Right atrium auricular region (tissue), 2 donors: ENCODE results near the gene ZCCHC17. TPM values are rescaled to one million over a fixed set of nuclear protein-coding genes. Genes with fewer than 3 reads are reported as not detected.
"Not testable (repeated sequence)": the region's sequence is repeated elsewhere in the genome, so short reads cannot be mapped to it uniquely, and the experiment has no call there.

Experiments used
- DNase-seq: peaks from one replicate; pipeline ENCODE4 v3.0.0-alpha.2; 2019; ENCODE audit warnings: low spot score
- H3K27ac ChIP-seq, 2 donors: fragments of 200-600 bp; sonication (generic); 1 replicate in 1 of 2; 2 replicates in 1 of 2; pipeline ENCODE4 v1.5.1; 2016 to 2019
- H3K27me3 ChIP-seq, 2 donors: fragments of 200-600 bp; sonication (generic); one replicate each; pipeline versions ENCODE4 v1.5.1 to v1.6.0; 2017 to 2019
- H3K36me3 ChIP-seq: fragments of 200-600 bp; sonication (generic); one replicate; pipeline ENCODE4 v1.5.1; 2016
- H3K4me1 ChIP-seq, 2 donors: fragments of 200-600 bp; sonication (generic); one replicate each; pipeline versions ENCODE4 v1.5.1 to v1.6.0; 2017 to 2019
- H3K4me3 ChIP-seq, 2 donors: fragments of 200-600 bp; sonication (generic); 1 replicate in 1 of 2; 2 replicates in 1 of 2; pipeline ENCODE4 v1.5.1; 2017 to 2019; ENCODE audit warnings: mild to moderate bottlenecking in 1 of 2, moderate library complexity in 1 of 2
- H3K9me3 ChIP-seq, 2 donors: fragments of 200-600 bp; sonication (generic); one replicate each; pipeline ENCODE4 v1.5.1; 2019
- total RNA-seq, 2 donors: library from RNA; depleted of rRNA; stranded (reverse); fragments of >200 nt; gene quantifications; one replicate each; pipeline ENCODE4 v1.1.0, GENCODE V29; 2016
- TF ChIP-seq, protein P1 (sequence below), 2 donors: fragments of 200-600 bp; sonication (generic); IDR thresholded peaks; one replicate each; pipeline ENCODE4 v1.5.1; 2019; ENCODE audit warnings: antibody characterized with exemption in 2 of 2

Gene ZCCHC17
- total RNA-seq, 2 donors from 2014 or later = 12.7 to 13.3 TPM

DNA sequence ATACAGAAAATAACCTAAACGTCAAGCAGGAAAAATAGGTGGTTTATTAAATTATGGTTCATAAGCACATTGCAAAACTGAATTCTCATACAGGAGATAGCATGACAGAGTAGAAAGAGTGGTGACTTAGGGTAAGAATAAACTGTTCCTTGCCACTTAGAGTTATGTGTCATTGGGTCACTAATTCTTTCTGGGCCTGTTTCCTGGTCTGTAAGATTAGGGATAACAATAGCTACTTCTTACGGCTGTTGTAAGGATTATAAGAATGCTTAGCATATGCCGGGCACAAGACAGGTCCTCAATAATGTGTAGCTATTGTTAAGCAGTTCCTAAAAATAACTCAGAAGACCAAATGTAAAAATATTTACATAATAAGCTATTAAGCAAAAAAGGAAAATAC lies 24.5 kb upstream of the ZCCHC17 start:
- H3K9me3 ChIP-seq = no peaks in the 10 kb centered on the region
- no peaks in the 10 kb centered on the region for H3K27me3 ChIP-seq
- no peak overlapping the region for H3K27ac ChIP-seq
- TF ChIP-seq, protein P1, sequence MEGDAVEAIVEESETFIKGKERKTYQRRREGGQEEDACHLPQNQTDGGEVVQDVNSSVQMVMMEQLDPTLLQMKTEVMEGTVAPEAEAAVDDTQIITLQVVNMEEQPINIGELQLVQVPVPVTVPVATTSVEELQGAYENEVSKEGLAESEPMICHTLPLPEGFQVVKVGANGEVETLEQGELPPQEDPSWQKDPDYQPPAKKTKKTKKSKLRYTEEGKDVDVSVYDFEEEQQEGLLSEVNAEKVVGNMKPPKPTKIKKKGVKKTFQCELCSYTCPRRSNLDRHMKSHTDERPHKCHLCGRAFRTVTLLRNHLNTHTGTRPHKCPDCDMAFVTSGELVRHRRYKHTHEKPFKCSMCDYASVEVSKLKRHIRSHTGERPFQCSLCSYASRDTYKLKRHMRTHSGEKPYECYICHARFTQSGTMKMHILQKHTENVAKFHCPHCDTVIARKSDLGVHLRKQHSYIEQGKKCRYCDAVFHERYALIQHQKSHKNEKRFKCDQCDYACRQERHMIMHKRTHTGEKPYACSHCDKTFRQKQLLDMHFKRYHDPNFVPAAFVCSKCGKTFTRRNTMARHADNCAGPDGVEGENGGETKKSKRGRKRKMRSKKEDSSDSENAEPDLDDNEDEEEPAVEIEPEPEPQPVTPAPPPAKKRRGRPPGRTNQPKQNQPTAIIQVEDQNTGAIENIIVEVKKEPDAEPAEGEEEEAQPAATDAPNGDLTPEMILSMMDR (IDR thresholded peaks at IDR 0.05) = no peak
- no peak for DNase-seq
- no peaks in the 10 kb centered on the region for H3K4me1 ChIP-seq
- no peak overlapping the region for H3K4me3 ChIP-seq
- peaks cover 49% of the 10 kb centered on the region for H3K36me3 ChIP-seq

DNA sequence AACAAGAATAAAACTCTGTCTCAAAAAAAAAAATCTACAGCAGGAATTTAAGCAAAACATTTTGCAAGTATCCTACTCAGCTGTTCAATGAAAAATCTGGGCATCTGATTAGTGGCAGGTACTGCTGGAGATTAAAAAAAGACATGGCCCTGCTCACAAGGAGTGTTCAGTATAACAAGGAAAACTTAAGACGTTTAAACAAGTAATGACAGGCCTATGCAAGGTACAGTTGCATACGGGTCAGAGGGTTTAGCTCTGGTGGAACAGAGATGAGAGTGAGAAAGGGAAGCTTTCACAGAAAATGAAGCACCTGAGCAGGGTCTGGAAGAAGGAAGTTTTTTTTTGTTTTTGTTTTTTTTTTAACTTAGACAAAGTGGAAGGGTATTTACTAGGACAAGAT lies 23.2 kb upstream of the ZCCHC17 start:
- Histone ChIP-seq H3K36me3 (peaks cover 50% of the 10 kb centered on the region), H3K27me3 (no peaks in the 10 kb centered on the region), H3K4me3 (no peak overlapping the region), H3K4me1 (no peaks in the 10 kb centered on the region), H3K27ac (no peak overlapping the region), H3K9me3 (no peaks in the 10 kb centered on the region)
- TF ChIP-seq, protein P1 (IDR thresholded peaks at IDR 0.05) = no peak
- DNase-seq = no peak

DNA sequence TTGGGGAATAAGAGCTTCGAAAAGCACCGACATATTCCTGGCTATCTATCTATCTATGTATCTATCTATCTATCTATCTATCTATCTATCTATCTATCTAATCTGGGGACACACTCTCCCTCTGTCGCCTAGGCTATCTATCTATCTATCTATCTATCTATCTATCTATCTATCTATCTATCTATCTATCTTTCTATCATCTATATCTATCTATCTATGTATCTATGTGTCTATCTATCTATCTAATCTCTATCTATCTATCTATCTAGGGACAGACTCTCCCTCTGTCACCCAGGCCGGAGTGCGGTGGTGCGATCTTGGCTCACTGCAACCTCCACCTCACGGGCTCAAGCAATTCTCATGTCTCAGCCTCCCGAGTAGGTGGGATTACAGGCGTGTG lies 14.4 kb upstream of the ZCCHC17 start:
- H3K4me3 ChIP-seq, H3K27me3 ChIP-seq, DNase-seq, H3K9me3 ChIP-seq, H3K4me1 ChIP-seq, H3K27ac ChIP-seq: not testable (repeated sequence)
- H3K36me3 ChIP-seq = peaks cover 72% of the 10 kb centered on the region

DNA sequence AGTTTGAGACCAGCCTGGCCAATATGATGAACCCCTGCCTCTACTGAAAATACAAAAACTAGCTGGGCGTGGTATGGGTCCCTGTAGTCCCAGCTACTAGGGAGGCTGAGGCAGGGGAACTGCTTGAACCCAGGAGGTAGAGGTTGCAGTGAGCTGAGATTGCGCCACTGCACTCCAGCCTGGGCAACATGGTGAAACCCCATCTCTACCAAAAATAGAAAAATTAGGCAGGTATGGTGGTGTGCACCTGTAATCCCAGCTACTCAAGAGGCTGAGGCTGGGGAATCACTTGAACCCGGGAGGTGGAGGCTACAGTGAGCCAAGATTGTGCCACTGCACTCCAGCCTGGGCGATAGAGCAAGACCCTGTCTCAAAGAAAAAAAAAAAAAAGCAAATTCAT lies 9.0 kb upstream of the ZCCHC17 start:
- H3K9me3 ChIP-seq, H3K4me1 ChIP-seq, DNase-seq, H3K27ac ChIP-seq, H3K27me3 ChIP-seq, H3K4me3 ChIP-seq: not testable (repeated sequence)
- H3K36me3 ChIP-seq = peaks cover 80% of the 10 kb centered on the region

DNA sequence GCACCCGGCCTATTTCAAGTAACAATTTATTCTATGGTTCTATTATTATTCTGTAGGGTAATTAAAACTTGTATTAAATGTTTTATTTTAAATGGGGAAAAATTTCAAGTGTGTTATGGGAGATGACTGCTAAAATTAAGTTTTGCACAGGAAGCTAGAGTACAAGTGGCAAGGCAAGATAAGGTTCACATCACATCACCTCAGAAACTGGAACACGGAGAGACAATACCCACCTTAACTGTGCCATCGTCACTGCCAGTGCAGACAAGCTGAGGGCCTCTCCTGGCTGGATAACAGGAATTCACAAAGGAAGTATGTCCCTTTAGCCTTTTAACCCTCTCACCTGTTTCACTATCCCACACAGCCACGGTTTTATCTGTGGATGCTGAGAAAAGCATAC lies 7.8 kb upstream of the ZCCHC17 start:
- H3K36me3 ChIP-seq = peaks cover 86% of the 10 kb centered on the region
- no peaks in the 10 kb centered on the region for H3K9me3 ChIP-seq
- H3K27me3 ChIP-seq = no peaks in the 10 kb centered on the region
- TF ChIP-seq, protein P1 (IDR thresholded peaks at IDR 0.05) = no peak
- no peaks in the 10 kb centered on the region for H3K4me1 ChIP-seq
- no peak for DNase-seq
- H3K4me3 ChIP-seq = no peak overlapping the region
- no peak overlapping the region for H3K27ac ChIP-seq

DNA sequence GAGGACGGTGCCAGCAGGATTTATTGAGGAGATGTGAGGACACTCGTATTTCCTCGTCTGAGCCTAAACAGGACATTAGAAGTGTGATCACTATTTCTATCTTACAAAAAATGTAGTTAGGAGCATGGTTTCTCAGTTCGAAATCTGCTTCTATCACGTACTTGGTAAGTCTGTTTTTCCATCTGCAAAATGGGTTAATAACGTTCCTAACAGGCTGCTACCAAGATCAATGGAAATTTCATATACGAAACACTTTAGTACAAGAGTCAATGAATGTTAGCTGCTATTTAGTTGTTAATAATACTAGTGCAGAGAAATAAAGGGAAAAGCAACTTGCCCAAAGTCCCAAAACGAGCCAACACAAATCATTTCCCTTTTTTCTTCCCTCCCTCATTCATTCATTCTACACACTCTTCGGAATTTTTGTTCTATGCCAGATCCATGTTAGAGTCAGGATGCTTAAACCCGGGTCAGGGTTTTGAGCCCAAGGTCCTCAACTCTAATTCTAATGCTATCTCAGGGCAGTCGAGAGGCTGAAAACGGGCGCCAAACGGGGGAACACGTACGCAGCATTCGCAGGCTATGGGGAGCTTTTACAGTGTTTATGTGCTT lies 852 bp upstream of the ZCCHC17 start:
- no peak for DNase-seq
- no peaks in the 10 kb centered on the region for H3K9me3 ChIP-seq
- TF ChIP-seq, protein P1 (IDR thresholded peaks at IDR 0.05) = no peak
- peaks cover 0 to 26% of the 10 kb centered on the region in 2 donors for H3K4me1 ChIP-seq
- peaks cover 26% of the 10 kb centered on the region for H3K36me3 ChIP-seq
- peak overlapping the region; percentile 91 to 97 for H3K4me3 ChIP-seq
- H3K27me3 ChIP-seq = no peaks in the 10 kb centered on the region
- peak overlapping the region; percentile 86 to 91 for H3K27ac ChIP-seq
